K562 (cell line): Measurements from ENCODE around the gene PDHX. TPM values are rescaled to one million over a fixed set of nuclear protein-coding genes. Genes with fewer than 3 reads are reported as not detected.

Experiments used
- BRCA1 ChIP-seq, 2 experiments: fragments of 450-650 bp in 1 of 2; sonication (generic) in 1 of 2; formaldehyde crosslinking in 1 of 2; IDR thresholded peaks; 2 replicates each; pipeline versions ENCODE4 v1.5.0 to v1.6.1; 2017 to 2020; ENCODE audit warnings: mild to moderate bottlenecking in 1 of 2, missing genetic modification reagents in 1 of 2
- FOSL1 ChIP-seq: fragments of 200-800 bp; sonication (Bioruptor generic); conservative IDR thresholded peaks from 2 replicates; pipeline ENCODE4 v1.6.1; 2016; ENCODE audit warnings: missing genetic modification characterization, missing compliant biosample characterization
- HOXB6 ChIP-seq: fragments of 250-450 bp; sonication (Bioruptor Pico); IDR thresholded peaks from 2 replicates; pipeline ENCODE4 v1.5.1; 2022; ENCODE audit warnings: mild to moderate bottlenecking, borderline replicate concordance
- KDM1A ChIP-seq, 2 experiments: fragments of 450-650 bp; IDR thresholded peaks; 2 replicates each; pipeline ENCODE4 v1.6.1; 2016; ENCODE audit warnings: mild to moderate bottlenecking in 2 of 2
- KLF10 ChIP-seq: fragments of 250-450 bp; sonication (Bioruptor Pico); IDR thresholded peaks from 2 replicates; pipeline ENCODE4 v1.6.1; 2021; ENCODE audit warnings: matching md5 sums
- POU5F1 ChIP-seq: fragments of 150-350 bp; IDR thresholded peaks from 2 replicates; pipeline ENCODE4 v1.6.1; 2014; ENCODE audit warnings: borderline replicate concordance, low read length, low read depth, mild to moderate bottlenecking; ENCODE audit not compliant: partially characterized antibody
- PTTG1 ChIP-seq: fragments of 450-650 bp; IDR thresholded peaks from 2 replicates; pipeline ENCODE4 v1.6.1; 2016; ENCODE audit warnings: low read depth, mild to moderate bottlenecking, missing genetic modification characterization, missing compliant biosample characterization
- RBFOX2 ChIP-seq: fragments of 200-400 bp; formaldehyde crosslinking; IDR thresholded peaks from 2 replicates; pipeline ENCODE4 v1.6.1; 2017; ENCODE audit warnings: low read depth, mild to moderate bottlenecking, low read length, moderate library complexity
- TBP ChIP-seq: optimal IDR thresholded peaks from 2 replicates; pipeline ENCODE3; 2011; ENCODE audit warnings: low read depth, low read length, improper control_type of control experiment
- TFAM ChIP-seq: fragments of 250-450 bp; sonication (Bioruptor Pico); conservative IDR thresholded peaks from 2 replicates; pipeline ENCODE4 v1.5.0; 2021; ENCODE audit warnings: mild to moderate bottlenecking, moderate library complexity
- XRCC3 ChIP-seq: fragments of 450-650 bp; IDR thresholded peaks from 2 replicates; pipeline ENCODE4 v1.6.1; 2017; ENCODE audit warnings: mild to moderate bottlenecking, moderate library complexity
- ZNF121 ChIP-seq: sonication (generic); formaldehyde crosslinking; conservative IDR thresholded peaks from 2 replicates; pipeline ENCODE4 v1.8.0; 2022; ENCODE audit warnings: missing genetic modification reagents
- ZNF124 ChIP-seq: sonication (generic); formaldehyde crosslinking; IDR thresholded peaks from 2 replicates; pipeline ENCODE4 v1.8.1; 2022; ENCODE audit warnings: missing genetic modification reagents
- ZNF445 ChIP-seq: fragments of 250-450 bp; sonication (Bioruptor Pico); IDR thresholded peaks from 2 replicates; pipeline ENCODE4 v1.4.0; 2020; ENCODE audit warnings: low read depth, mild to moderate bottlenecking, moderate library complexity
- polyA plus RNA-seq, 8 experiments: library from polyadenylated mRNA; depleted of rRNA in 4 of 8; stranded (reverse) in 5 of 8; unstranded in 3 of 8; fragments of >200 nt; fragmentation: Nextera tagmentation in 2 of 8; fragmentation: Illumina TruSeq in 1 of 8; extraction: Ambion mirVana in 2 of 8; extraction: Trizol in 1 of 8; gene quantifications; 2 replicates each; pipeline versions ENCODE4 v1.2.1 to v1.2.3, GENCODE V29; 2011 to 2014; ENCODE audit warnings: inconsistent platforms in 1 of 8, missing spikeins in 1 of 8
- total RNA-seq, 7 experiments: library from RNA; depleted of rRNA in 6 of 7; stranded (reverse); fragments of >200 nt in 6 of 7; fragmentation: Illumina TruSeq in 2 of 7; extraction: Trizol in 2 of 7; gene quantifications; 2 replicates each; pipeline versions ENCODE4 v1.2.1 to v1.2.3, GENCODE V29; 2011 to 2021; ENCODE audit warnings: low replicate concordance in 1 of 7
- TF ChIP-seq, protein P1 (sequence below): fragments of 450-650 bp; IDR thresholded peaks from 2 replicates; pipeline ENCODE4 v1.6.1; 2017; ENCODE audit warnings: antibody characterized with exemption, mild to moderate bottlenecking
- TF ChIP-seq, protein P2 (sequence below): fragments of 450-650 bp; IDR thresholded peaks from 2 replicates; pipeline ENCODE4 v1.7.0; 2016; ENCODE audit warnings: borderline replicate concordance
- TF ChIP-seq, protein P3 (sequence below): fragments of 250-450 bp; sonication (Bioruptor Pico); IDR thresholded peaks from 2 replicates; pipeline ENCODE4 v1.8.0; 2022; ENCODE audit warnings: inconsistent platforms
- TF ChIP-seq, protein P4 (sequence below): fragments of 250-450 bp; sonication (Bioruptor Pico); IDR thresholded peaks from 2 replicates; pipeline ENCODE4 v1.5.1; 2021; ENCODE audit warnings: mild to moderate bottlenecking

PDHX gene
- total and polyA plus RNA-seq, 9 of the 15 experiments (the other 6 are each of a cell fraction or from before 2014, with no cell fraction given), result 20.8 to 43.5 (median 31.2) TPM

DNA sequence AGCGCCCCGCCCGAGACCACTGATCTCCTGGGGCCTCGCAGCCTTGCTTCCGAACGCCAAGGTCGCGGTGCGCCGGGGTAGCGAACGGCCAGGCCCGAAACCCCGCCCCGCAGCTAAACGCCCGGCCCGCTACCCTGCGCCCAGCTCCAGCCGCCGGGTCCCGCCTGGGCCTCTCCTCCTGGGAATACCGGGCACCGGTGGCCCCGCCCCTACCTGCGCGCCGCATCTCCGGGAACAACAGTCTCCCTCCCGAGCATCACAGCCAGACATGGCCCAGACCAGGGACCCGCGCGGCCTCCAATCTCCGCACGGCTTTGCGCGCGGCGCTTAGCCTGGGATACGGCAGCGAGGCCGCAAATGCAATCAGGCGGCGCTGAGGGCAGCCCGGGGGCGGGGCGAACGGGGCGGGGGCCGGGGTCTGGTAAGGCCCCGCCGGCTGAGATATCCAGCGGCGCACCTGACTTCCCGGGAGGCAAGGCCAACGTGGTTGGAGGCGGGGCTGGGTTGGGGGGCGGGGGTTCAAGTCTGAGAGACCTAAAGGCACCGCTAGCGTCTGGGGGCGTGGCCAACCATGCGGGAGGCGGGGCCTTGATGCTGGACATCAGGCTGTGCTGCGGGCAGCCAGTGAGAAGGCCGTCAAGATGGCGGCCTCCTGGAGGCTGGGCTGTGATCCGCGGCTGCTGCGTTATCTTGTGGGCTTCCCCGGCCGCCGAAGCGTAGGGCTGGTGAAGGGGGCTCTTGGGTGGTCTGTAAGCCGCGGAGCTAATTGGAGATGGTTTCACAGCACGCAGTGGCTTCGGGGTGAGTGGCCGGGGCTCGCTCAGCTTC, at the start of gene PDHX, which contains the start of gene APIP (continued):
- TF ChIP-seq, protein P1, sequence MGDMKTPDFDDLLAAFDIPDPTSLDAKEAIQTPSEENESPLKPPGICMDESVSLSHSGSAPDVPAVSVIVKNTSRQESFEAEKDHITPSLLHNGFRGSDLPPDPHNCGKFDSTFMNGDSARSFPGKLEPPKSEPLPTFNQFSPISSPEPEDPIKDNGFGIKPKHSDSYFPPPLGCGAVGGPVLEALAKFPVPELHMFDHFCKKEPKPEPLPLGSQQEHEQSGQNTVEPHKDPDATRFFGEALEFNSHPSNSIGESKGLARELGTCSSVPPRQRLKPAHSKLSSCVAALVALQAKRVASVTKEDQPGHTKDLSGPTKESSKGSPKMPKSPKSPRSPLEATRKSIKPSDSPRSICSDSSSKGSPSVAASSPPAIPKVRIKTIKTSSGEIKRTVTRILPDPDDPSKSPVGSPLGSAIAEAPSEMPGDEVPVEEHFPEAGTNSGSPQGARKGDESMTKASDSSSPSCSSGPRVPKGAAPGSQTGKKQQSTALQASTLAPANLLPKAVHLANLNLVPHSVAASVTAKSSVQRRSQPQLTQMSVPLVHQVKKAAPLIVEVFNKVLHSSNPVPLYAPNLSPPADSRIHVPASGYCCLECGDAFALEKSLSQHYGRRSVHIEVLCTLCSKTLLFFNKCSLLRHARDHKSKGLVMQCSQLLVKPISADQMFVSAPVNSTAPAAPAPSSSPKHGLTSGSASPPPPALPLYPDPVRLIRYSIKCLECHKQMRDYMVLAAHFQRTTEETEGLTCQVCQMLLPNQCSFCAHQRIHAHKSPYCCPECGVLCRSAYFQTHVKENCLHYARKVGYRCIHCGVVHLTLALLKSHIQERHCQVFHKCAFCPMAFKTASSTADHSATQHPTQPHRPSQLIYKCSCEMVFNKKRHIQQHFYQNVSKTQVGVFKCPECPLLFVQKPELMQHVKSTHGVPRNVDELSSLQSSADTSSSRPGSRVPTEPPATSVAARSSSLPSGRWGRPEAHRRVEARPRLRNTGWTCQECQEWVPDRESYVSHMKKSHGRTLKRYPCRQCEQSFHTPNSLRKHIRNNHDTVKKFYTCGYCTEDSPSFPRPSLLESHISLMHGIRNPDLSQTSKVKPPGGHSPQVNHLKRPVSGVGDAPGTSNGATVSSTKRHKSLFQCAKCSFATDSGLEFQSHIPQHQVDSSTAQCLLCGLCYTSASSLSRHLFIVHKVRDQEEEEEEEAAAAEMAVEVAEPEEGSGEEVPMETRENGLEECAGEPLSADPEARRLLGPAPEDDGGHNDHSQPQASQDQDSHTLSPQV, result no peak; the same call in 1 of the 2 replicates
- TF ChIP-seq ZNF124 (no peak), ZNF121 (no peak), TBP (peak; percentile 87), TFAM (no peak), KDM1A (IDR thresholded peaks at IDR 0.05) (0 out of 4 replicates have a peak, but pooled peaks of 1 of the 2 experiments have one; percentile 23), KLF10 (CRISPR knock-in tag) (no peak), HOXB6 (no peak), RBFOX2 (peak; percentile 93), ZNF445 (CRISPR knock-in tag) (no peak), POU5F1 (no peak), BRCA1 (IDR thresholded peaks at IDR 0.05) (no peak), BRCA1 (CRISPR knock-in tag; IDR thresholded peaks at IDR 0.05) (no peak), FOSL1 (tag) (no peak; the same call in 1 of the 2 replicates), XRCC3 (no peak), PTTG1 (no peak)
- TF ChIP-seq, protein P2, sequence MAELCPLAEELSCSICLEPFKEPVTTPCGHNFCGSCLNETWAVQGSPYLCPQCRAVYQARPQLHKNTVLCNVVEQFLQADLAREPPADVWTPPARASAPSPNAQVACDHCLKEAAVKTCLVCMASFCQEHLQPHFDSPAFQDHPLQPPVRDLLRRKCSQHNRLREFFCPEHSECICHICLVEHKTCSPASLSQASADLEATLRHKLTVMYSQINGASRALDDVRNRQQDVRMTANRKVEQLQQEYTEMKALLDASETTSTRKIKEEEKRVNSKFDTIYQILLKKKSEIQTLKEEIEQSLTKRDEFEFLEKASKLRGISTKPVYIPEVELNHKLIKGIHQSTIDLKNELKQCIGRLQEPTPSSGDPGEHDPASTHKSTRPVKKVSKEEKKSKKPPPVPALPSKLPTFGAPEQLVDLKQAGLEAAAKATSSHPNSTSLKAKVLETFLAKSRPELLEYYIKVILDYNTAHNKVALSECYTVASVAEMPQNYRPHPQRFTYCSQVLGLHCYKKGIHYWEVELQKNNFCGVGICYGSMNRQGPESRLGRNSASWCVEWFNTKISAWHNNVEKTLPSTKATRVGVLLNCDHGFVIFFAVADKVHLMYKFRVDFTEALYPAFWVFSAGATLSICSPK, result no peak
- TF ChIP-seq, protein P3, sequence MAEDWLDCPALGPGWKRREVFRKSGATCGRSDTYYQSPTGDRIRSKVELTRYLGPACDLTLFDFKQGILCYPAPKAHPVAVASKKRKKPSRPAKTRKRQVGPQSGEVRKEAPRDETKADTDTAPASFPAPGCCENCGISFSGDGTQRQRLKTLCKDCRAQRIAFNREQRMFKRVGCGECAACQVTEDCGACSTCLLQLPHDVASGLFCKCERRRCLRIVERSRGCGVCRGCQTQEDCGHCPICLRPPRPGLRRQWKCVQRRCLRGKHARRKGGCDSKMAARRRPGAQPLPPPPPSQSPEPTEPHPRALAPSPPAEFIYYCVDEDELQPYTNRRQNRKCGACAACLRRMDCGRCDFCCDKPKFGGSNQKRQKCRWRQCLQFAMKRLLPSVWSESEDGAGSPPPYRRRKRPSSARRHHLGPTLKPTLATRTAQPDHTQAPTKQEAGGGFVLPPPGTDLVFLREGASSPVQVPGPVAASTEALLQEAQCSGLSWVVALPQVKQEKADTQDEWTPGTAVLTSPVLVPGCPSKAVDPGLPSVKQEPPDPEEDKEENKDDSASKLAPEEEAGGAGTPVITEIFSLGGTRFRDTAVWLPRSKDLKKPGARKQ, result no peak
- TF ChIP-seq, protein P4, sequence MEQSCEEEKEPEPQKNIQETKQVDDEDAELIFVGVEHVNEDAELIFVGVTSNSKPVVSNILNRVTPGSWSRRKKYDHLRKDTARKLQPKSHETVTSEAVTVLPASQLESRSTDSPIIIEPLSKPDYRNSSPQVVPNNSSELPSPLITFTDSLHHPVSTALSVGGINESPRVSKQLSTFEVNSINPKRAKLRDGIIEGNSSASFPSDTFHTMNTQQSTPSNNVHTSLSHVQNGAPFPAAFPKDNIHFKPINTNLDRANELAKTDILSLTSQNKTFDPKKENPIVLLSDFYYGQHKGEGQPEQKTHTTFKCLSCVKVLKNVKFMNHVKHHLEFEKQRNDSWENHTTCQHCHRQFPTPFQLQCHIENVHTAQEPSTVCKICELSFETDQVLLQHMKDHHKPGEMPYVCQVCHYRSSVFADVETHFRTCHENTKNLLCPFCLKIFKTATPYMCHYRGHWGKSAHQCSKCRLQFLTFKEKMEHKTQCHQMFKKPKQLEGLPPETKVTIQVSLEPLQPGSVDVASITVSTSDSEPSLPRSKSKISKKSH (CRISPR knock-in tag), result no peak
